SH-SY5Y (cell line): ENCODE measurements around the gene FLNA.

ENCODE experiments used
- GATA2 ChIP-seq: IDR thresholded peaks from 2 replicates; pipeline ENCODE4 v1.6.1; 2011; ENCODE audit warnings: mild to moderate bottlenecking, low read depth, low read length
- GATA3 ChIP-seq: IDR thresholded peaks from 2 replicates; pipeline ENCODE4 v1.6.1; 2011; ENCODE audit warnings: low read depth, mild to moderate bottlenecking, low read length, moderate library complexity

DNA sequence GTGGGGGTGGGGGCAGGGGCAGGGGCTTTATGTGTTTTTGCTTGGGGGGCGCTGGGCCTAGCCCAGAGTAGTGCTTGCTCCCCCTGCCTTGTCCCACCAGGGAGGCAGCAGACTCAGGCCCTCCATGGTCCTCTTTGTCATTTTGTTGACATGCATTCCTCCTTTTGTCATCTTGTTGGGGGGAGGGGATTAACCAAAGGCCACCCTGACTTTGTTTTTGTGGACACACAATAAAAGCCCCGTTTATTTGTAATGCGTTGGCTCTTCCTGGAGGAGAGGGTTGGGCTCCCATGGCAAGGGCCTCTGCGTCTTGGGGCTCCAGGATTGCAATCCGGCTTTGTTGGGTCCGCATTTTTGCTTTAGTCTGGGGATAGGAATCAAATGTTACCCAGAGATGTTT is 6.8 kb upstream of the FLNA start:
- TF ChIP-seq GATA3 = no peak
- TF ChIP-seq GATA2 = no peak
